Adrenal gland (tissue), 5 donors: Measurements from ENCODE around the gene MEIOB.

Experiments
- POLR2A ChIP-seq, 2 donors: fragments of 450-650 bp; IDR thresholded peaks; one replicate each; pipeline ENCODE4 v1.6.1; 2017; ENCODE audit warnings: antibody characterized with exemption in 2 of 2, mild to moderate bottlenecking in 2 of 2, moderate library complexity in 1 of 2
- TF ChIP-seq, protein P1 (sequence below), 6 experiments: fragments of 450-650 bp in 4 of 6; fragments of 200-600 bp in 2 of 6; sonication (generic) in 1 of 6; IDR thresholded peaks; 1 replicate in 5 of 6; 2 replicates in 1 of 6; pipeline versions ENCODE4 v1.5.1 to v1.8.0; 2016 to 2021; ENCODE audit warnings: antibody characterized with exemption in 6 of 6, mild to moderate bottlenecking in 2 of 6, moderate library complexity in 1 of 6
- donor health status: DM: no; HTN: no; CAD: no.

DNA sequence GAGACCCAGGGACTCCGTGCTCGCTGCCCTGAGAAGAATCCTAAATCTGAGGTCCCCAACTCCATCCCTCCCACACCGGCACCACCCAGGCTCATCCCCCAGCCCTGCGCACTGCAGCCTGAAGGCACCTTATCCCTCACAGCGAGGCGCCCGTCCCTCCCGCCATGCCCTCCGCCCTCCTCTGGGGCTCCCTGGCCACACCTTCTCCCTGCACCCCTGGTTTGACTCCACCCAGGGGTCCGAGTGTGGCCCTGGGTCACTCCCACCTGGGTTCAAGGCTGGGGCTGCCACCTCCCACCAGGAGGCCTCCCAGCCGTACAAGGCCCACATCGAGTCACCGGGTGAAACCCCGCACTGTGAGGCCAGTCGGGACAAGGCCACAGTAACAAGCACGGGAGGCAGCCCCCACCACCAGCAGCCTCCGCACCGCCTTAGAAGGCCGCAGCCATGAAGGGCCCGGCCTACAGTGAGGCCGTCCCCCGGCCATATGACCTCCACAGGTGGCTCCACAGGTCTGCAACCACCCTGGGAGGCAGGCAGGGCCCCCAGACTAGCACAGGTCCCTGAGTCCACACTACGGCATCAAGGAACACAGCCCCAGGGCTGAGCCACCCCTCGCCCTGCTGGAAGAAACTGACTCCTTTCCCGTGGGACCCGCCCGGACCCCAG is 53.6 kb downstream of the MEIOB start:
- TF ChIP-seq, protein P1, sequence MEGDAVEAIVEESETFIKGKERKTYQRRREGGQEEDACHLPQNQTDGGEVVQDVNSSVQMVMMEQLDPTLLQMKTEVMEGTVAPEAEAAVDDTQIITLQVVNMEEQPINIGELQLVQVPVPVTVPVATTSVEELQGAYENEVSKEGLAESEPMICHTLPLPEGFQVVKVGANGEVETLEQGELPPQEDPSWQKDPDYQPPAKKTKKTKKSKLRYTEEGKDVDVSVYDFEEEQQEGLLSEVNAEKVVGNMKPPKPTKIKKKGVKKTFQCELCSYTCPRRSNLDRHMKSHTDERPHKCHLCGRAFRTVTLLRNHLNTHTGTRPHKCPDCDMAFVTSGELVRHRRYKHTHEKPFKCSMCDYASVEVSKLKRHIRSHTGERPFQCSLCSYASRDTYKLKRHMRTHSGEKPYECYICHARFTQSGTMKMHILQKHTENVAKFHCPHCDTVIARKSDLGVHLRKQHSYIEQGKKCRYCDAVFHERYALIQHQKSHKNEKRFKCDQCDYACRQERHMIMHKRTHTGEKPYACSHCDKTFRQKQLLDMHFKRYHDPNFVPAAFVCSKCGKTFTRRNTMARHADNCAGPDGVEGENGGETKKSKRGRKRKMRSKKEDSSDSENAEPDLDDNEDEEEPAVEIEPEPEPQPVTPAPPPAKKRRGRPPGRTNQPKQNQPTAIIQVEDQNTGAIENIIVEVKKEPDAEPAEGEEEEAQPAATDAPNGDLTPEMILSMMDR (IDR thresholded peaks at IDR 0.05), result no peak
- no peak for TF ChIP-seq POLR2A (IDR thresholded peaks at IDR 0.05)
